Esophagus squamous epithelium (tissue), 5 donors: ENCODE measurements around the gene TSN. TPM values are rescaled to one million over a fixed set of nuclear protein-coding genes. Genes with fewer than 3 reads are reported as not detected.
"Not testable (repeated sequence)": the region's sequence is repeated elsewhere in the genome, so short reads cannot be mapped to it uniquely, and the experiment has no call there.

ENCODE experiments used
- DNase-seq: peaks from one replicate; lab custom pipeline; 2025; lab: John Stamatoyannopoulos, UW
- H3K27ac ChIP-seq, 4 donors: fragments of 200-600 bp; sonication (generic); one replicate each; pipeline ENCODE4 v1.5.1; 2016 to 2019; ENCODE audit warnings: mild to moderate bottlenecking in 1 of 4
- H3K27me3 ChIP-seq, 4 donors: fragments of 200-600 bp; sonication (generic); 1 replicate in 3 of 4; 2 replicates in 1 of 4; pipeline versions ENCODE4 v1.5.1 to v1.6.0; 2017 to 2021; ENCODE audit warnings: antibody characterized with exemption in 1 of 4
- H3K36me3 ChIP-seq, 3 donors: fragments of 200-600 bp; sonication (generic); one replicate each; pipeline ENCODE4 v1.5.1; 2016 to 2019
- H3K4me1 ChIP-seq, 3 donors: fragments of 200-600 bp; sonication (generic); one replicate each; pipeline ENCODE4 v1.5.1; 2017 to 2019
- H3K4me3 ChIP-seq, 4 donors: fragments of 200-600 bp; sonication (generic); 1 replicate in 3 of 4; 2 replicates in 1 of 4; pipeline ENCODE4 v1.5.1; 2016 to 2019; ENCODE audit warnings: mild to moderate bottlenecking in 2 of 4, moderate library complexity in 1 of 4
- H3K9me3 ChIP-seq, 3 donors: fragments of 200-600 bp; sonication (generic); one replicate each; pipeline ENCODE4 v1.5.1; 2016 to 2019
- CTCF ChIP-seq, 6 experiments: fragments of 450-650 bp in 4 of 6; fragments of 200-600 bp in 2 of 6; sonication (generic) in 2 of 6; IDR thresholded peaks; one replicate each; pipeline ENCODE4 v1.5.1; 2016 to 2019; ENCODE audit warnings: antibody characterized with exemption in 6 of 6, mild to moderate bottlenecking in 4 of 6, moderate library complexity in 4 of 6
- POLR2A ChIP-seq, 4 donors: fragments of 450-650 bp; IDR thresholded peaks; one replicate each; pipeline ENCODE4 v1.6.1; 2017; ENCODE audit warnings: antibody characterized with exemption in 4 of 4, mild to moderate bottlenecking in 4 of 4, moderate library complexity in 3 of 4
- WGBS, 2 donors: methylation state at CpG; one replicate each; pipeline ENCODE4 v1.1.5; 2018; 5-methylcytosine and 5-hydroxymethylcytosine counted together
- intact Hi-C: fragments of 100-400 bp; cut with DNase I; formaldehyde crosslinking; loops from one replicate; pipeline ENCODE4 v1.15.0; 2022
- total RNA-seq, 4 donors: library from RNA; depleted of rRNA; stranded (reverse); fragments of >200 nt; gene quantifications; one replicate each; pipeline ENCODE4 v1.1.0, GENCODE V29; 2016
- donor health status: DM: yes; HTN: yes; CAD: no.

TSN gene
- total RNA-seq, 4 donors from 2014 or later = 27.0 to 38.9 (median 34.9) TPM

GRCh38 chr2:121804340-121804739 is 48.9 kb downstream of the TSN start:
- peaks cover 0 to 6% (median 0%) of the 10 kb centered on the region in 3 donors for H3K9me3 ChIP-seq
- H3K27ac ChIP-seq = no peak overlapping the region
- intact Hi-C loops = no loop called here
- no peaks in the 10 kb centered on the region for H3K4me1 ChIP-seq
- no peak for DNase-seq
- H3K4me3 ChIP-seq = no peak overlapping the region
- H3K36me3 ChIP-seq = no peaks in the 10 kb centered on the region
- 15 to 17% methylated on average over 5 of the region's 5 CpGs for WGBS, 2 donors
- H3K27me3 ChIP-seq = no peaks in the 10 kb centered on the region
- TF ChIP-seq POLR2A (IDR thresholded peaks at IDR 0.05) = no peak
- no peak for TF ChIP-seq CTCF (IDR thresholded peaks at IDR 0.05)

- no peaks in the 10 kb centered on the region for H3K36me3 ChIP-seq
- no peak overlapping the region for H3K4me3 ChIP-seq
- WGBS, 2 donors = 43 to 56% methylated on average over 3 of the region's 3 CpGs
- no peak overlapping the region for H3K27ac ChIP-seq
- no peaks in the 10 kb centered on the region for H3K4me1 ChIP-seq
- H3K27me3 ChIP-seq = no peaks in the 10 kb centered on the region
- TF ChIP-seq POLR2A (IDR thresholded peaks at IDR 0.05) (no peak), CTCF (IDR thresholded peaks at IDR 0.05) (no peak)
- intact Hi-C loops = no loop called here
- no peak for DNase-seq
- peaks cover 0 to 6% (median 0%) of the 10 kb centered on the region in 3 donors for H3K9me3 ChIP-seq
These were observed 49.7 kb downstream of the TSN start for GRCh38 chr2:121804997-121805765.

GRCh38 chr2:121805766-121806143 is 50.3 kb downstream of the TSN start:
- no peak overlapping the region for H3K4me3 ChIP-seq
- H3K36me3 ChIP-seq = no peaks in the 10 kb centered on the region
- TF ChIP-seq POLR2A (IDR thresholded peaks at IDR 0.05) (no peak), CTCF (IDR thresholded peaks at IDR 0.05) (no peak)
- peaks cover 0 to 6% (median 0%) of the 10 kb centered on the region in 3 donors for H3K9me3 ChIP-seq
- H3K4me1 ChIP-seq = no peaks in the 10 kb centered on the region
- H3K27me3 ChIP-seq = no peaks in the 10 kb centered on the region
- H3K27ac ChIP-seq = no peak overlapping the region
- intact Hi-C loops = no loop called here
- WGBS, 2 donors = 51 to 59% methylated on average over 6 to 7 of the region's 7 CpGs
- no peak for DNase-seq

GRCh38 chr2:121807771-121808170 is 52.3 kb downstream of the TSN start:
- H3K27me3 ChIP-seq, H3K4me3 ChIP-seq, DNase-seq, H3K4me1 ChIP-seq, intact Hi-C loops, H3K27ac ChIP-seq, H3K36me3 ChIP-seq, H3K9me3 ChIP-seq: not testable (repeated sequence)
- WGBS, 2 donors = 84 to 86% methylated on average over 6 to 8 of the region's 8 CpGs

GRCh38 chr2:121809607-121810006 is 54.2 kb downstream of the TSN start:
- no peak for TF ChIP-seq CTCF (IDR thresholded peaks at IDR 0.05)
- TF ChIP-seq POLR2A (IDR thresholded peaks at IDR 0.05) = no peak
- H3K4me3 ChIP-seq = no peak overlapping the region
- no peak for DNase-seq
- no peak overlapping the region for H3K27ac ChIP-seq
- H3K27me3 ChIP-seq = no peaks in the 10 kb centered on the region
- intact Hi-C loops = no loop called here
- no peaks in the 10 kb centered on the region for H3K36me3 ChIP-seq
- WGBS, 2 donors = 43 to 55% methylated on average over 2 to 4 of the region's 4 CpGs
- no peaks in the 10 kb centered on the region for H3K4me1 ChIP-seq
- no peaks in the 10 kb centered on the region for H3K9me3 ChIP-seq
